GM19023 (cell line): ENCODE results near the gene TMEM212.
"Not testable (repeated sequence)": the region's sequence is repeated elsewhere in the genome, so short reads cannot be mapped to it uniquely, and the experiment has no call there.

ENCODE experiments used
- ATAC-seq: cut with Tn5 transposase; IDR thresholded peaks from one replicate; pipeline ENCODE4 v1.9.1; 2021; ENCODE audit warnings: mild to moderate bottlenecking, moderate library complexity; ENCODE audit not compliant: unreplicated experiment

The TMEM212 gene

GRCh38 chr3:171851660-171852058 lies 8.5 kb downstream of the TMEM212 start:
- no peak for ATAC-seq

GRCh38 chr3:171854649-171855305 lies 11.6 kb downstream of the TMEM212 start:
- ATAC-seq, result no peak

GRCh38 chr3:171858770-171859169 lies 15.6 kb downstream of the TMEM212 start:
- ATAC-seq, result not testable (repeated sequence)

GRCh38 chr3:171860830-171861535 lies 17.8 kb downstream of the TMEM212 start:
- no peak for ATAC-seq

GRCh38 chr3:171862392-171862791 lies 19.2 kb downstream of the TMEM212 start:
- no peak for ATAC-seq

- no peak for ATAC-seq
These were observed 19.9 kb downstream of the TMEM212 start for GRCh38 chr3:171862993-171863521.

- no peak for ATAC-seq
These were observed 20.8 kb downstream of the TMEM212 start for GRCh38 chr3:171863920-171864319.

GRCh38 chr3:171865191-171865865 lies 22.2 kb downstream of the TMEM212 start:
- ATAC-seq, result no peak

- ATAC-seq, result no peak
These were observed 24.8 kb downstream of the TMEM212 start for GRCh38 chr3:171867981-171868380.

- ATAC-seq, result no peak
These were observed 28.5 kb downstream of the TMEM212 start for GRCh38 chr3:171871392-171872274.

- ATAC-seq, result no peak
These were observed 30.4 kb downstream of the TMEM212 start for GRCh38 chr3:171873580-171873979.

GRCh38 chr3:171874251-171874681 lies 31.1 kb downstream of the TMEM212 start:
- ATAC-seq, result no peak

GRCh38 chr3:171874879-171875278 lies 31.7 kb downstream of the TMEM212 start:
- ATAC-seq, result no peak

GRCh38 chr3:171875923-171876412 lies 32.8 kb downstream of the TMEM212 start:
- ATAC-seq, result no peak

- ATAC-seq, result no peak
These were observed 33.6 kb downstream of the TMEM212 start for GRCh38 chr3:171876680-171877147.

- no peak for ATAC-seq
These were observed 35.5 kb downstream of the TMEM212 start for GRCh38 chr3:171878461-171879225.

- no peak for ATAC-seq
These were observed 36.3 kb downstream of the TMEM212 start for GRCh38 chr3:171879472-171879871.

- ATAC-seq, result no peak
These were observed 37.1 kb downstream of the TMEM212 start for GRCh38 chr3:171880101-171880870.

- ATAC-seq, result no peak
These were observed 38.1 kb downstream of the TMEM212 start for GRCh38 chr3:171881251-171881650.
